Cardiac muscle cell (in vitro differentiated cells and primary cell): ENCODE data around the gene CPZ. TPM values are rescaled to one million over a fixed set of nuclear protein-coding genes. Genes with fewer than 3 reads are reported as not detected.

Source experiments
- DNase-seq, 2 donors: peaks; one replicate each; pipeline versions ENCODE4 v3.0.0 to v3.0.0-alpha.2; 2010 to 2017; ENCODE audit warnings: low read depth in 1 of 2, low spot score in 1 of 2
- H3K27ac ChIP-seq: fragments of 200-600 bp; sonication (generic); 2 replicates; pipeline ENCODE4 v1.5.1; 2016
- H3K27me3 ChIP-seq: fragments of 200-600 bp; sonication (generic); 2 replicates; pipeline ENCODE4 v1.6.0; 2016; ENCODE audit warnings: control low read depth
- H3K36me3 ChIP-seq: fragments of 200-600 bp; sonication (generic); 2 replicates; pipeline ENCODE4 v1.5.1; 2016; ENCODE audit warnings: control low read depth
- H3K4me1 ChIP-seq: fragments of 200-600 bp; sonication (generic); 2 replicates; pipeline ENCODE4 v1.8.1; 2017; ENCODE audit warnings: low read depth, mild to moderate bottlenecking, mixed run types
- H3K4me3 ChIP-seq: fragments of 200-600 bp; sonication (generic); 2 replicates; pipeline ENCODE4 v1.5.1; 2016; ENCODE audit warnings: mild to moderate bottlenecking
- H3K9me3 ChIP-seq: fragments of 200-600 bp; sonication (generic); 2 replicates; pipeline ENCODE4 v1.5.1; 2017; ENCODE audit warnings: low read depth, mild to moderate bottlenecking, control low read depth
- polyA plus RNA-seq: library from polyadenylated mRNA; unstranded; fragments of >200 nt; fragmentation: Nextera tagmentation; extraction: Ambion mirVana; gene quantifications from 2 replicates; pipeline ENCODE4 v1.2.1, GENCODE V29; 2016
- total RNA-seq: library from RNA; depleted of rRNA; stranded (reverse); fragments of >200 nt; gene quantifications from 2 replicates; pipeline ENCODE4 v1.2.3, GENCODE V29; 2016
- TF ChIP-seq, protein P1 (sequence below): IDR thresholded peaks from 2 replicates; pipeline ENCODE4 v1.5.1; 2012; ENCODE audit warnings: low read depth, mild to moderate bottlenecking, low read length

Gene CPZ
- total and polyA plus RNA-seq, 2 experiments from 2014 or later, result 4.7 to 12.0 TPM

DNA sequence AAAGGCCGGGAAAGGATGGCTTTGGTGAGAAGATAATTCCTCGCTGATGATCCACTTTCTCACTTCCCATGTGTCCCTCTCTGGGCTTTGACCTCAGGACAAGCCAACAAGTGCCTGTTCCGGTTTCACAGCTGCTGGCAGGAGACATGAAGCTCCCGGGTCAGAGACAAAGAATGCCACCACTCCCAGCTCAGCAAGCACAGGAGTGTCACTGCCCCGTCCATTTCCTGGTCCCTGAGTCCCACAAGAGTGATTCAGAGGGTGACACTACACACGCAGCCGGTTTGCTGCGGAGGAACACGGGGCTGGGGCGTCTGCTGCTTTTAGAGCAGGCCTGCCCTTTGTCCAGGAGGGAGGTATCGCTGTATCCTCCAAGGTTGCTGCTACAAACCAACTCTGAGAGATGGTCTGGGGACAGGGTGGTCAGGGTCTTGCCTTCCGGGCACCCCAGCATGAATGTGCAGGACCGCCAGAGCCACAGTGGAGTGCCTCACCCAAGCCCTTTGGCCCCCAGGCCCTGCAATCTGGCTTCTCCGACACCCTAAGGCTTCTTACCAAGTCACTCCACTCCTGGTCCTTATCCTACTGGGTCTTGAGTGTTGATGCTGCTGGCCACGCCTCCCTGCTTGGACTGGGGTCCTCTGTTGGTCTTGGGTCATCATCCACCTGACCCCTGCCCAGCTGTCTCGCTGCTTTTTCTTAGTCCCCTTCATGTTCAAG, 49.5 kb downstream of the CPZ start:
- no peak overlapping the region for H3K4me3 ChIP-seq
- TF ChIP-seq, protein P1, sequence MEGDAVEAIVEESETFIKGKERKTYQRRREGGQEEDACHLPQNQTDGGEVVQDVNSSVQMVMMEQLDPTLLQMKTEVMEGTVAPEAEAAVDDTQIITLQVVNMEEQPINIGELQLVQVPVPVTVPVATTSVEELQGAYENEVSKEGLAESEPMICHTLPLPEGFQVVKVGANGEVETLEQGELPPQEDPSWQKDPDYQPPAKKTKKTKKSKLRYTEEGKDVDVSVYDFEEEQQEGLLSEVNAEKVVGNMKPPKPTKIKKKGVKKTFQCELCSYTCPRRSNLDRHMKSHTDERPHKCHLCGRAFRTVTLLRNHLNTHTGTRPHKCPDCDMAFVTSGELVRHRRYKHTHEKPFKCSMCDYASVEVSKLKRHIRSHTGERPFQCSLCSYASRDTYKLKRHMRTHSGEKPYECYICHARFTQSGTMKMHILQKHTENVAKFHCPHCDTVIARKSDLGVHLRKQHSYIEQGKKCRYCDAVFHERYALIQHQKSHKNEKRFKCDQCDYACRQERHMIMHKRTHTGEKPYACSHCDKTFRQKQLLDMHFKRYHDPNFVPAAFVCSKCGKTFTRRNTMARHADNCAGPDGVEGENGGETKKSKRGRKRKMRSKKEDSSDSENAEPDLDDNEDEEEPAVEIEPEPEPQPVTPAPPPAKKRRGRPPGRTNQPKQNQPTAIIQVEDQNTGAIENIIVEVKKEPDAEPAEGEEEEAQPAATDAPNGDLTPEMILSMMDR, result no peak
- no peaks in the 10 kb centered on the region for H3K36me3 ChIP-seq
- H3K9me3 ChIP-seq, result no peaks in the 10 kb centered on the region
- no peaks in the 10 kb centered on the region for H3K4me1 ChIP-seq
- H3K27ac ChIP-seq, result no peak overlapping the region
- H3K27me3 ChIP-seq, result peaks cover 12% of the 10 kb centered on the region
- DNase-seq, result no peak

DNA sequence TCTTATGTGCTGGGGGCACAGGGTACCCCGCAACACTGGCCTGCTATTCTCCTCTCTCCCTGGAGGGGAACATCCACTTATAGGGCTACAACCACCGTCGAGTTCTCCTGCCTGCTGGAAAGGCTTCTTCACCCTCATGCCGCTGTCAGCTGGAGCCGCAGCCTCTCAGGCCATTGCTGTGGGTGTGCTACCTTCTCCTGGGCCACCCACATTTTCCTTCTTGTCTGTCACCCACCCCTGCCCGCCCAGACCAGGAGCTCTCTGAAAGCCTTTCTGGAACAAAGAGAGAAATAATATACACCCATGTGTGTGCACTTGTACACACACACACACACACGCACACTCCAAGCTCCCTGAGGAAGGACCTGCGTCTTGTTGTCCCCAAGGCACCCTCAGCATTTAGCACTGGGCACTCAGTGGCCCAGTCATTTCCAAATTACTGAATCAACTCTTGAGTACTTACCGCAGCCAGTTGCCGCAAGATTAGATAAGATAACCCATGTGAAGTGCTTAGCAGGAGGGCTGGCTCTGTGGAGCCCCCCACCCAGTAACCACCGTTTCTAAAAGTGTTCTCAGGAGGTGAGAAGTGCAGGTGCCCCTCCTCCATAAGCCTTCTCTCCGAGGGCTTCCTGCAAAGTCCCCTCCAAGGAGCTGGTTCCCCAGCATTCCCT, 50.2 kb downstream of the CPZ start:
- Histone ChIP-seq H3K4me3 (no peak overlapping the region), H3K36me3 (no peaks in the 10 kb centered on the region), H3K9me3 (no peaks in the 10 kb centered on the region), H3K27me3 (peaks cover 7% of the 10 kb centered on the region), H3K27ac (no peak overlapping the region), H3K4me1 (no peaks in the 10 kb centered on the region)
- no peak for DNase-seq
- TF ChIP-seq, protein P1, result no peak

DNA sequence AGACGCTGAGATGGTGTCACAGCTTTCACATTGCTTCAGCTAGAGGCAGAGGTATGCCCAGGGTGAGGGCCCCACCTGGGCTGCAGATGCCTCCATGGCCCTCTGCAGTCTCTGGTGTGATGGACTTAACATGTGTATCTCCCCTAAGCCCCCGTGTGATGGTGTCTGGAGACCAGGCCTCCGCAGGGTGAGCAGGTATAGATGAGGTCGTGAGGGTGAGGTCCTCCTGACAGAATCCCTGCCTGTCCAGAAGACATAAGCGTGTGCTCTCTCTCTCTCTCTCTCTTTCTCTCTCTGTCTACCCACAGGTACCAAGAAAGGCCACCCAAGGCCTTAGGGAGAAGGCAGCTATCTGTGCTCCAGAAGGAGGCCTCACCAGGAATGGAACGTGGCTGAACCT, 50.9 kb downstream of the CPZ start:
- DNase-seq, result no peak
- no peak overlapping the region for H3K27ac ChIP-seq

DNA sequence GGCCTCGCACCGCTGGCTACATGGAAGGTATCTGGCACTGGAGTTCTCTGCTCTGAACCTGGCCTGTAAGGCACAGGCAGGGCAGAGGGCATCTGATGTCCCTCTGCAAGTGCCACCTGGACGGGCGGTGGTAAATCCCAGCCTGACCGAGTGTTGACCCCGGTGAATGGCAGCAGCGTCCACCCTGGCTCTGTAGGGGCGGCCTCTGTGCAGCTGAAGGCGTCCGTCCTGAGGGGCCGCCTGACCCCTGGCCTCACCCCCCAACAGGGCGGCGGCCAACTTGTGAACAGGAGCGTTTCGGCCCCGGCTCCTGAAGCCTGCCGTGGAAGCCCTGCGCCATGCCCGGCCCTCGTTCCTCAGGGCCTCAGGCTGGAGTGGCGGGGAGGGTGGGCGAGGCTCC, 51.4 kb downstream of the CPZ start:
- H3K27ac ChIP-seq, result no peak overlapping the region
- TF ChIP-seq, protein P1, result no peak
- H3K27me3 ChIP-seq, result peaks cover 2% of the 10 kb centered on the region
- H3K9me3 ChIP-seq, result no peaks in the 10 kb centered on the region
- DNase-seq, result no peak
- H3K4me3 ChIP-seq, result no peak overlapping the region
- H3K36me3 ChIP-seq, result no peaks in the 10 kb centered on the region
- H3K4me1 ChIP-seq, result no peaks in the 10 kb centered on the region

More for the DNA sequence above, 50.9 kb downstream of the CPZ start:
- H3K4me3 ChIP-seq, result no peak overlapping the region
- no peaks in the 10 kb centered on the region for H3K36me3 ChIP-seq
- no peaks in the 10 kb centered on the region for H3K4me1 ChIP-seq
- no peaks in the 10 kb centered on the region for H3K9me3 ChIP-seq
- TF ChIP-seq, protein P1, result no peak
- H3K27me3 ChIP-seq, result peaks cover 2% of the 10 kb centered on the region

DNA sequence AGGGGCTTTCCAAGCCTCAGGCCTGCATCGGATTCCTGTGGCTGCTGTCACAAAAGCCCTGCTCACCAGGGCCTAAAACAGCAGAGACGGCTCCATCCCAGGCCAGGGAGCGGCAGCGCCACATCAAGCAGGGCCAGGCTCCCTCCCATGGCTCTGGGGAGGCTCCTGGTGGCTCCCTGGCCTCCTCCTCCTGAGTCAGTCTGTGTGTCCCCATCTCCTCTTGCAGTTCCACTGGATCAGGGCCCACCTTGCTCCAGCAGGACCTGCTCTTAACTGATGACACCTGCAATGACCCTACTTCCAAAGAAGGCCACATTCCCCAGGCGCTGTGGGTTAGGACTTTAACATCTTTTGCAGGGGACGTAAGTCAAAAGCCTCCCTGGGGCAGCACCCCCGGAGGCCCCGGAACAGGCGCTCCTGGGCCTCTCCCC, 51.9 kb downstream of the CPZ start:
- Histone ChIP-seq H3K4me1 (no peaks in the 10 kb centered on the region), H3K4me3 (no peak overlapping the region), H3K36me3 (no peaks in the 10 kb centered on the region), H3K27me3 (no peaks in the 10 kb centered on the region), H3K27ac (no peak overlapping the region), H3K9me3 (no peaks in the 10 kb centered on the region)
- no peak for DNase-seq
- TF ChIP-seq, protein P1, result no peak
